BJ (cell line): Measurements from ENCODE around the gene ECEL1. TPM values are rescaled to one million over a fixed set of nuclear protein-coding genes. Genes with fewer than 3 reads are reported as not detected.

ENCODE experiments used
- CTCF ChIA-PET: fragments of 350-600 bp; formaldehyde crosslinking; extraction: SDS; loops from one replicate; lab custom pipeline; 2021; ENCODE audit warnings: antibody characterized with exemption, inconsistent platforms; lab: Yijun Ruan, JAX
- POLR2A ChIA-PET: fragments of 300-600 bp; sonication (Branson Sonifier 250); formaldehyde crosslinking; extraction: SDS; loops from one replicate; lab custom pipeline; 2021; ENCODE audit warnings: antibody characterized with exemption; lab: Charles Lee
- DNase-seq: peaks from one replicate; pipeline ENCODE4 v3.0.0-alpha.2; 2011; ENCODE audit warnings: low read depth
- H3K27me3 ChIP-seq: 2 replicates; pipeline ENCODE4 v1.6.0; 2011; ENCODE audit warnings: low read length; ENCODE audit not compliant: control insufficient read depth, insufficient read depth
- H3K36me3 ChIP-seq: 2 replicates; pipeline ENCODE4 v1.5.1; 2011; ENCODE audit warnings: low read length; ENCODE audit not compliant: control insufficient read depth, insufficient read depth
- H3K4me3 ChIP-seq: 2 replicates; pipeline ENCODE4 v1.5.1; 2011; ENCODE audit warnings: low read depth, mild to moderate bottlenecking, control low read depth, low read length
- CTCF ChIP-seq: IDR thresholded peaks from 2 replicates; pipeline ENCODE4 v1.5.1; 2011; ENCODE audit warnings: low read depth, mild to moderate bottlenecking, control low read depth, inconsistent platforms, low read length, moderate library complexity; ENCODE audit not compliant: insufficient read depth
- polyA plus RNA-seq: library from polyadenylated mRNA; depleted of rRNA; stranded (reverse); fragments of >200 nt; gene quantifications from 2 replicates; pipeline ENCODE4 v1.2.3, GENCODE V29; 2011

Gene ECEL1
- polyA plus RNA-seq, 1 experiment: not detected

- CTCF ChIA-PET: interaction anchor here (1.2 to 3.1 kb wide), 4 partner anchors 9 to 513 kb away, joined by 3 to 14 read pairs (median 7); no protein-coding TSS in a partner anchor
- POLR2A ChIA-PET: no interaction called here
- TF ChIP-seq CTCF: no peak
- no peak for DNase-seq
- Histone ChIP-seq H3K36me3 (no peaks in the 10 kb centered on the region), H3K27me3 (peaks cover 1% of the 10 kb centered on the region; the same call in 1 of the 2 replicates), H3K4me3 (no peak overlapping the region)
Measured at GRCh38 chr2:232438091-232438490, 49.5 kb downstream of the ECEL1 start.

- Histone ChIP-seq H3K27me3 (peaks cover 1% of the 10 kb centered on the region; the same call in 1 of the 2 replicates), H3K4me3 (no peak overlapping the region), H3K36me3 (no peaks in the 10 kb centered on the region)
- POLR2A ChIA-PET: no interaction called here
- no peak for DNase-seq
- CTCF ChIA-PET: interaction anchor here (1.1 to 3.1 kb wide), 7 partner anchors 10 to 531 kb away, joined by 3 to 14 read pairs (median 4); no protein-coding TSS in a partner anchor
- TF ChIP-seq CTCF: no peak
Measured at GRCh38 chr2:232437195-232437571, 50.5 kb downstream of the ECEL1 start.

GRCh38 chr2:232436381-232437194 lies 51.0 kb downstream of the ECEL1 start:
- POLR2A ChIA-PET: no interaction called here
- DNase-seq: no peak
- Histone ChIP-seq H3K27me3 (peaks cover 1% of the 10 kb centered on the region; the same call in 1 of the 2 replicates), H3K36me3 (no peaks in the 10 kb centered on the region), H3K4me3 (no peak overlapping the region)
- TF ChIP-seq CTCF: no peak
- CTCF ChIA-PET: interaction anchor here (1.1 to 3.1 kb wide), 8 partner anchors 11 to 530 kb away, joined by 3 to 14 read pairs (median 4); no protein-coding TSS in a partner anchor

GRCh38 chr2:232435805-232436204 lies 51.8 kb downstream of the ECEL1 start:
- no peak for DNase-seq
- POLR2A ChIA-PET: no interaction called here
- H3K36me3 ChIP-seq: no peaks in the 10 kb centered on the region
- H3K4me3 ChIP-seq: no peak overlapping the region
- TF ChIP-seq CTCF: no peak
- CTCF ChIA-PET: interaction anchor here (1.4 to 3.1 kb wide), 6 partner anchors 86 to 511 kb away, joined by 3 to 14 read pairs (median 4); no protein-coding TSS in a partner anchor
- H3K27me3 ChIP-seq: no peaks in the 10 kb centered on the region; the same call in 1 of the 2 replicates

GRCh38 chr2:232435375-232435648 lies 52.3 kb downstream of the ECEL1 start:
- Histone ChIP-seq H3K27me3 (no peaks in the 10 kb centered on the region; the same call in 1 of the 2 replicates), H3K4me3 (no peak overlapping the region), H3K36me3 (no peaks in the 10 kb centered on the region)
- TF ChIP-seq CTCF: no peak
- DNase-seq: no peak
- CTCF ChIA-PET: interaction anchor here (1.4 to 3.1 kb wide), 5 partner anchors 87 to 143 kb away, joined by 3 to 14 read pairs (median 4); no protein-coding TSS in a partner anchor
- POLR2A ChIA-PET: no interaction called here
